Measurements from ENCODE around the gene ITPRID2.

- TF ChIP-seq CTCF (IDR thresholded peaks at IDR 0.05; ENCODE audit: borderline replicate concordance, extremely low read depth, low read length, poor library complexity, severe bottlenecking) (no peak), EZH2 (IDR thresholded peaks at IDR 0.05; ENCODE audit: borderline replicate concordance, low read depth, low read length, severe bottlenecking) (no peak)
Measured at GRCh38 chr2:181861379-181861778, 30.2 kb upstream of the ITPRID2 start.

Data from DND-41 (cell line).